Measurements from ENCODE around the gene SMARCA2.

SMARCA2 gene

DNA sequence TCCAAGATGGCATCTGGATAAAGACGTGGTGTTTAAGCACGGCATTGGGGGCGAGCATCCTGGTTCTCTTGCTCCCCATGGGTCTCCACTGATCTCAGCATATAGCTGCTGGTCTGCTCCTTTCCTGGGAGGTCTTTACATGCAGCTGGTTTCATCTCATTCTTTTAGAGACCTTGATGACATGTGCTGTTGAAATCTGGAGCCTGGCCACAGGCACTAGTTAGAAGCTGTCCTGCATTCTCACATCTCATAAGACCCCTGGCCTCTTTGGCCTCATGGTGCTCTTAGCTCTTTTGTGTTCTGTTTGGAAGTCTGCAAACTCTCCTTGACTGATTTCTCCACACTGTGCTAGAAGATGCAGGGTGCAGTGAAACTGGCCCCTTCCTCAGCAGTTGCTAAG, 113.0 kb downstream of the SMARCA2 start:
- H3K4me3 ChIP-seq: no peak overlapping the region
- H3K36me3 ChIP-seq (ENCODE audit: insufficient read depth, low read length): peaks cover 8% of the 10 kb centered on the region; the same call in 1 of the 2 replicates
- no peak for DNase-seq (ENCODE audit: low read depth, low spot score)
- no peak for TF ChIP-seq FOXP2 (optimal IDR thresholded peaks at IDR 0.05; ENCODE audit: control extremely low read depth, extremely low read length, insufficient read depth)
- no peak for TF ChIP-seq EZH2 (IDR thresholded peaks at IDR 0.05)
- TF ChIP-seq POLR2AphosphoS5 (IDR thresholded peaks at IDR 0.05; ENCODE audit: borderline replicate concordance, low read depth, low read length): no peak
- no peak overlapping the region for H3K27ac ChIP-seq
- H3K9me3 ChIP-seq (ENCODE audit: low read depth, low read length): no peaks in the 10 kb centered on the region
- H3K9ac ChIP-seq (ENCODE audit: insufficient read length): no peak overlapping the region

GRCh38 chr9:2128618-2129017, 113.5 kb downstream of the SMARCA2 start:
- peaks cover 8% of the 10 kb centered on the region; the same call in 1 of the 2 replicates for H3K36me3 ChIP-seq (ENCODE audit: insufficient read depth, low read length)
- H3K9ac ChIP-seq (ENCODE audit: insufficient read length): no peak overlapping the region
- no peak overlapping the region for H3K27ac ChIP-seq
- H3K9me3 ChIP-seq (ENCODE audit: low read depth, low read length): no peaks in the 10 kb centered on the region
- no peak overlapping the region for H3K4me3 ChIP-seq
- no peak for DNase-seq (ENCODE audit: low read depth, low spot score)
- no peak for TF ChIP-seq POLR2AphosphoS5 (IDR thresholded peaks at IDR 0.05; ENCODE audit: borderline replicate concordance, low read depth, low read length)
- no peak for TF ChIP-seq FOXP2 (optimal IDR thresholded peaks at IDR 0.05; ENCODE audit: control extremely low read depth, extremely low read length, insufficient read depth)
- TF ChIP-seq EZH2 (IDR thresholded peaks at IDR 0.05): no peak

DNA sequence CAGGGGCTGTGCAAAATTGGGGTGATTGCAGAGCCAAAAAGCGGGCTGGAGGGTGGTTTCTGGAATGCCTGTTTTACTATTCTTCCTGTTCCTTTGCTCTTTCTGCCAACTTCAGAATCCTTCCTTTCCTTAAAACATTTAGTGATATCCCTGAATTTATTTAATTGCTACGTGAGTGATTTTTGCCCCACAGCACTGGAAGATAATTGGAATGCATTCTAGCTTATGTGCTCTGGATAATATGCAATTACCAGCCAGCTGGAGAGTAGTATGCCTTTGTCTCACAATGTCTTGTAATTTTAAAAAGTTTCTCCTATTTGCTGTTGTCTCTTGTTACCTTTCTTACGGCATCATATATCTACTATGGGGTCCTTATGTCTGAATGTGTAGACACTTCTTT, 115.8 kb downstream of the SMARCA2 start:
- Histone ChIP-seq H3K36me3 (ENCODE audit: insufficient read depth, low read length) (no peaks in the 10 kb centered on the region; the same call in 1 of the 2 replicates), H3K4me3 (no peak overlapping the region), H3K27ac (no peak overlapping the region), H3K9ac (ENCODE audit: insufficient read length) (no peak overlapping the region), H3K9me3 (ENCODE audit: low read depth, low read length) (no peaks in the 10 kb centered on the region)
- DNase-seq (ENCODE audit: low read depth, low spot score): no peak
- TF ChIP-seq POLR2AphosphoS5 (IDR thresholded peaks at IDR 0.05; ENCODE audit: borderline replicate concordance, low read depth, low read length) (no peak), EZH2 (IDR thresholded peaks at IDR 0.05) (no peak), FOXP2 (optimal IDR thresholded peaks at IDR 0.05; ENCODE audit: control extremely low read depth, extremely low read length, insufficient read depth) (no peak)

- Histone ChIP-seq H3K27ac (no peak overlapping the region), H3K4me3 (no peak overlapping the region), H3K9me3 (ENCODE audit: low read depth, low read length) (no peaks in the 10 kb centered on the region), H3K9ac (ENCODE audit: insufficient read length) (peak overlapping the region; percentile 20), H3K36me3 (ENCODE audit: insufficient read depth, low read length) (no peaks in the 10 kb centered on the region; the same call in 1 of the 2 replicates)
- no peak for DNase-seq (ENCODE audit: low read depth, low spot score)
- TF ChIP-seq POLR2AphosphoS5 (IDR thresholded peaks at IDR 0.05; ENCODE audit: borderline replicate concordance, low read depth, low read length): no peak
- TF ChIP-seq FOXP2 (optimal IDR thresholded peaks at IDR 0.05; ENCODE audit: control extremely low read depth, extremely low read length, insufficient read depth): no peak
- TF ChIP-seq EZH2 (IDR thresholded peaks at IDR 0.05): no peak
Observed at GRCh38 chr9:2132484-2133082, 117.4 kb downstream of the SMARCA2 start.

GRCh38 chr9:2134391-2134790, 119.2 kb downstream of the SMARCA2 start:
- Histone ChIP-seq H3K4me3 (no peak overlapping the region), H3K9me3 (ENCODE audit: low read depth, low read length) (no peaks in the 10 kb centered on the region), H3K9ac (ENCODE audit: insufficient read length) (no peak overlapping the region), H3K27ac (no peak overlapping the region), H3K36me3 (ENCODE audit: insufficient read depth, low read length) (no peaks in the 10 kb centered on the region; the same call in 1 of the 2 replicates)
- DNase-seq (ENCODE audit: low read depth, low spot score): no peak
- TF ChIP-seq FOXP2 (optimal IDR thresholded peaks at IDR 0.05; ENCODE audit: control extremely low read depth, extremely low read length, insufficient read depth) (no peak), POLR2AphosphoS5 (IDR thresholded peaks at IDR 0.05; ENCODE audit: borderline replicate concordance, low read depth, low read length) (no peak), EZH2 (IDR thresholded peaks at IDR 0.05) (no peak)

- DNase-seq (ENCODE audit: low read depth, low spot score): no peak
- Histone ChIP-seq H3K36me3 (ENCODE audit: insufficient read depth, low read length) (no peaks in the 10 kb centered on the region; the same call in 1 of the 2 replicates), H3K4me3 (no peak overlapping the region), H3K27ac (no peak overlapping the region), H3K9me3 (ENCODE audit: low read depth, low read length) (no peaks in the 10 kb centered on the region), H3K9ac (ENCODE audit: insufficient read length) (no peak overlapping the region)
- no peak for TF ChIP-seq EZH2 (IDR thresholded peaks at IDR 0.05)
- TF ChIP-seq FOXP2 (optimal IDR thresholded peaks at IDR 0.05; ENCODE audit: control extremely low read depth, extremely low read length, insufficient read depth): no peak
- no peak for TF ChIP-seq POLR2AphosphoS5 (IDR thresholded peaks at IDR 0.05; ENCODE audit: borderline replicate concordance, low read depth, low read length)
Observed at GRCh38 chr9:2138646-2139045, 123.5 kb downstream of the SMARCA2 start.

DNA sequence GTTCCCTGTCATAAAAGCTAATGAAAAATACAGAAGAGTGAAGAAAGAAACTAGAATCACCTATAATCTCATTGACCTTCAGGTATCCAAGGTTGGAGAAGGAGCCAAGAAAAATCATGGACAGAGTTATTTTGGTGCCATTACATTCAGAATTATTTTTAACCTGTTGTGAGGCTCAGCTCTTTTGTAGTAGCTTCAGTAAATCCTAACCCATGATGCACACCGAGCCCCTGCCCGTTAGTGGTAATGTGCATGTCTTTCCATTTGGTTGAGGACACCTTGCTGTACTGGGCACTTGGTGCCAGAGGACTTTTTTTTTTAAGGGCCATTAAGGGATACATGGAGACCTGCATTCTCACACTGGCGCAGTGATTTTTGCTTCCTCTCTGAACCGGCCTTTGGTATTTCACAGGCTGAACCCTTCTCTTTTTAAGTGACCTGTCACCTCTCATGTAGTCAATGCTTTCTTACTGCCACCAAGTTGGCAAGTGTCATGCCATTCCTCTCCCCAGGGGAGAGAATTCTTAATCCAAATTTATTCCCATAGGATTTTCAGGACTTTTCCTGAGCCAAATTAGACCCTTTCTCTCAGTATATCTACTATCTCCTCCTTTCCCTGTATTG, 125.6 kb downstream of the SMARCA2 start:
- no peaks in the 10 kb centered on the region for H3K9me3 ChIP-seq (ENCODE audit: low read depth, low read length)
- no peak for TF ChIP-seq POLR2AphosphoS5 (IDR thresholded peaks at IDR 0.05; ENCODE audit: borderline replicate concordance, low read depth, low read length)
- no peak for TF ChIP-seq FOXP2 (optimal IDR thresholded peaks at IDR 0.05; ENCODE audit: control extremely low read depth, extremely low read length, insufficient read depth)
- TF ChIP-seq EZH2 (IDR thresholded peaks at IDR 0.05): no peak
- no peak for DNase-seq (ENCODE audit: low read depth, low spot score)
- H3K27ac ChIP-seq: no peak overlapping the region
- H3K4me3 ChIP-seq: no peak overlapping the region
- no peaks in the 10 kb centered on the region for H3K36me3 ChIP-seq (ENCODE audit: insufficient read depth, low read length)
- H3K9ac ChIP-seq (ENCODE audit: insufficient read length): no peak overlapping the region

GRCh38 chr9:2142212-2142611, 127.1 kb downstream of the SMARCA2 start:
- H3K9ac ChIP-seq (ENCODE audit: insufficient read length): no peak overlapping the region
- no peaks in the 10 kb centered on the region for H3K36me3 ChIP-seq (ENCODE audit: insufficient read depth, low read length)
- TF ChIP-seq EZH2 (IDR thresholded peaks at IDR 0.05): no peak
- TF ChIP-seq POLR2AphosphoS5 (IDR thresholded peaks at IDR 0.05; ENCODE audit: borderline replicate concordance, low read depth, low read length): no peak
- TF ChIP-seq FOXP2 (optimal IDR thresholded peaks at IDR 0.05; ENCODE audit: control extremely low read depth, extremely low read length, insufficient read depth): no peak
- no peak overlapping the region for H3K4me3 ChIP-seq
- H3K9me3 ChIP-seq (ENCODE audit: low read depth, low read length): no peaks in the 10 kb centered on the region
- H3K27ac ChIP-seq: no peak overlapping the region
- no peak for DNase-seq (ENCODE audit: low read depth, low spot score)
